Measurements from ENCODE around the gene TUBGCP3.

TUBGCP3 gene

GRCh38 chr13:112617754-112618375 is 29.9 kb upstream of the TUBGCP3 start:
- DNase-seq (ENCODE audit: low spot score), result no peak

DNA sequence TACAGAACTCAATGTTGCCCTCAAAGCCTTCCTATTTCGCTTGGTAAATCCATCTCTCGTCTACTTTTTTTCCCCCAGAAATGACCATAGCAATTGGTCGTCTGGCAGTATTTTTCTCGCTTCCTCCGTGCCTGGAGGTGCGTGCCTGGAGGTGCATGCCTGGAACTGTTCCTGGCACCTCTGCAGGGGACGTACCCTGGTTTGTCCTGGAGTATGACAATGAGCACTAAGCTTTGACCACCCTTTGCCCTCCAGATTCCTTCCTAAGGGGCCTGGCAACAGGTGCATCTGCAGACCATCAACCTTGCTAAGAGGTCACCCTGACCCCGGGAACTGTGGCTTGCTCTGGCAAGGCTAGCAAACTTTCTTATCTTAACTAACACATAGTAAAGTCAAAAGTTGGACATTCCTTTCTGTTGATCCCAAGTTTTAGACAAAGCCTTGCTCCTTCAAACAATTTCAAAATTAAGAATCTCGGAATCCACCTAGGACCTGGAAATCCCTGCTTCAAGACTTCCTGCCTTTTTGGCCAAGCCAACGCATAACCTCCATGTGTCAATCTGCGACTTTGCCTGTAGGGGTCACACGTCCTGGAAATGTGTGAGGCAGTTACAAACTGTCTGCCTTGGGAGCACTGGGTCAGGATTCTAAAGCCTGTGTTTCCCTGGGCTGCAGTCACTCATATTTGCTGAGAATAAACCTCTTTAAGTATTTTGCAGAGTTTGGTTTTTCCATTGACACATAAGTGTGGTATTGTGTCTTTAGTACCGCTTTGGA is 28.8 kb upstream of the TUBGCP3 start:
- peak; percentile 23 for DNase-seq (ENCODE audit: low spot score)

- DNase-seq (ENCODE audit: low spot score), result no peak
Measured at GRCh38 chr13:112615391-112615790, 27.4 kb upstream of the TUBGCP3 start.

- no peak for DNase-seq (ENCODE audit: low spot score)
Measured at GRCh38 chr13:112614835-112615234, 26.9 kb upstream of the TUBGCP3 start.

DNA sequence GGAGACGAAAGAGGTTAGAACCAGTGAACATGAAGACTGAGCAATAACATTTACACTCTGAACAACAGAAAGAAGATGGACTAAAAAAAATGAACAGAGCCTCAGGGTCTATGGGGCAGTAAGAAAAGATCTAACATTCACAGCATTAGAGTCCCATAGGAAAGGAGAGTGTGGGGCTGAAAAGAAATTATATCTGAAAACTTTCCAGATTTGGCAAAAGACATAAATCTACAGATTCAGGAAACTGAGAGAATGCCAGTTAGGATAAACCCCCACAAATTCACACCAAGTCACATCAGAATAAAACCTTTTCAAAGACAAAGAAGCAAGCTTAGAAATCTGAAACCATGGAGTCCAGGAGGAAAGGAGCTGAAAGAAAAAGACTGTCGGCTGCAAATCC is 20.3 kb upstream of the TUBGCP3 start:
- no peak for DNase-seq (ENCODE audit: low spot score)

DNA sequence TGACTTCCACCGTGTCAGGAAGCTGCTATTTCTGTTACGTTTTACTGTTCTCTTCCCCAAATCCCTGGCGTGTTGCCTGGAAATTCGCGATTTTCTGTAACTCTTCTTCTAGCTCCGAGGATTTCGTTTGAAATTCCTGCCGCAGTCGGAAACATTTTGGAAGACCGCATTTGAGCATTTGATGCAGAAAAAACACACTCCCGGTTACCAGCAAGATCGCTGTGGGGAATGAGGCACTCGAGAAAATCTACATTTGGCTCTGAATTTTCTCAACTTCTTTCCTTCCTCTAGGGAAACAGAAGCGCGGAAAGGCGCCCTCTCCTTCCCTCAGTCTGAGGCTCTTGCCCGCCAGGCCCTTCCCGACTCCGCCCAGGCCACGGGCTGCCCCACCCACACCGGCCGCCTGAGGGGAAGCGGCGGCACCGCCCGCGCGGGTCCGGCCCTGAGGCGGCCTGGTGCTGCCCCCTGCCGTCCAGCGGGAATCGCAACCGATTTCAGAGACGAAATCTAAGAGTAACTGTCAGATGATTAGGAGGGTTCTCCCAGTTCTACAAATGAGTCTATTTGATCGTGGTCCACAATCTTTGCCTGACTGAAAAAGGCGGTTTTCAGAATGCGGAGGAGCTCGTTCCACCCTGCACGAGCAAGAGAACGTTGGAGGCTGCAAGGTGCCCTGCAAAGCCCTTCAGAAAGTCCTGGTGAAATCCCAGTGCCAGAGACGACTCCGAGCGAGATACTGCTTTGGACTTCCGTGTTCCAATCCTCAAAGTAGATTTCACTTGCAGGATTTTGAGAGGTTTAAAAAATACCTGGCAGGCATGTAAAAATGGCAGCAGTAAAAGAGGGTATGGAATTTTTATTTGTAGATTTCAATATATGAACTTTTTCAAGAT is 18.4 kb upstream of the TUBGCP3 start:
- peak; percentile 89 for DNase-seq (ENCODE audit: low spot score)

- DNase-seq (ENCODE audit: low spot score), result no peak
Measured at GRCh38 chr13:112605531-112605990, 17.6 kb upstream of the TUBGCP3 start.

GRCh38 chr13:112603641-112604225 is 15.8 kb upstream of the TUBGCP3 start:
- no peak for DNase-seq (ENCODE audit: low spot score)

- no peak for DNase-seq (ENCODE audit: low spot score)
Measured at GRCh38 chr13:112602189-112602588, 14.2 kb upstream of the TUBGCP3 start.

DNA sequence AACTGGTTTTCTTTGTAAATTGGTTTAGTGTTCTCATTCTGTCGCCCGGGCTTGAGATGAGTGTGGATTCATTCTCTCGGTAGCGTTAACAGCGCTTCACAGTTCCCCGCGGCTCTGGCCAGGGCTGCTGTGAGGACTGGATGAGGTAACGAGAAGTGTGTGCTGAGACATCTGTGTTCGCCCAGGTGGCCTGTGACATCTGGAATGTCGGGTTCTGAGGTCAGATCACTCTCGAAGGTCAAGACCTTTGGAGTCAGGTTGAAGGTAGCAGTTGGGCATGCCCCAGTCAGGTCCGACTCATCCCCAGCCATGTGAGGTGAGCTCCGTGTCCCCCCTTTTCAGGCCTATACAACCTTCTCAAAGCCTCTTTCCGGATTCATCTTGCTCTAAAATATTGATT is 13.4 kb upstream of the TUBGCP3 start:
- DNase-seq (ENCODE audit: low spot score), result no peak

DNA sequence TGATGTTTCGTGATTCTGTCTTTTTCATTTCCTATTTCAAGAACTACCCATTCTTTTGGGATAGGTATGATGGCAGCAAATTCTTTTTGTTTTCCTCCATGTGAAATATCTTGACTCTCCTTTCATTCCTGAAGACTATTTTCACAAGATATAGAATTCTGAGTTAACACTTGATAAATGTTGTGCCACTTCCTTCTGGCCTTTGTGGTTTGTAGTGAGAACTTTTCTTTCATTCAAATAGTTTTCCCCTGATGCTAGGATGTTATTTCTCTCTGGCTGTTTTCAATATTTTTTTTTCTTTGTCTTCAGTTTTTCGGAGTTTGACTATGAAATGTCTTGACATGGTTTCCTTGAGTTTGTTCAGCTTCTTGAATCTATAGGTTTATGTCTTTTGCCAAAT is 8.3 kb upstream of the TUBGCP3 start:
- DNase-seq (ENCODE audit: low spot score), result no peak

- DNase-seq (ENCODE audit: low spot score), result no peak
Measured at GRCh38 chr13:112592647-112593046, 4.7 kb upstream of the TUBGCP3 start.

DNA sequence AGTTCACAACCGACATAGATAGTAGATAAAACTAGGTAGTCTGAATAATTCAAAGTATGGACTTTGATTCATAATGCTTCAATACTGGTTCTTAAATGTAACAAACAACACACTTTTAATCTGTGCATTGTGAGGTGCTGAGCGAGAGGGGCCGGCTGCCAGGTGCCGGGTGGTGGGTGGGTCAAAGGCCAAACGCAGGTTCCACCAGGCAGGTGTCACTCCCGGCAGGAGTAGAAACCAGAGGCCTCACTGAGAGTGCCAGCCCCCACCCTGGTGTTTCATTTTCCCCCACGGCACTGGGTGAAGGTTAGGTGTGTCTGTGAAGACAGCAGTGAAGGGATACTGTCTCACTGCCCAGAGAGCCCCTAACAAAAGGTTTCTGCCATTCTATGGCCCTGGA is 4.2 kb upstream of the TUBGCP3 start:
- no peak for DNase-seq (ENCODE audit: low spot score)

DNA sequence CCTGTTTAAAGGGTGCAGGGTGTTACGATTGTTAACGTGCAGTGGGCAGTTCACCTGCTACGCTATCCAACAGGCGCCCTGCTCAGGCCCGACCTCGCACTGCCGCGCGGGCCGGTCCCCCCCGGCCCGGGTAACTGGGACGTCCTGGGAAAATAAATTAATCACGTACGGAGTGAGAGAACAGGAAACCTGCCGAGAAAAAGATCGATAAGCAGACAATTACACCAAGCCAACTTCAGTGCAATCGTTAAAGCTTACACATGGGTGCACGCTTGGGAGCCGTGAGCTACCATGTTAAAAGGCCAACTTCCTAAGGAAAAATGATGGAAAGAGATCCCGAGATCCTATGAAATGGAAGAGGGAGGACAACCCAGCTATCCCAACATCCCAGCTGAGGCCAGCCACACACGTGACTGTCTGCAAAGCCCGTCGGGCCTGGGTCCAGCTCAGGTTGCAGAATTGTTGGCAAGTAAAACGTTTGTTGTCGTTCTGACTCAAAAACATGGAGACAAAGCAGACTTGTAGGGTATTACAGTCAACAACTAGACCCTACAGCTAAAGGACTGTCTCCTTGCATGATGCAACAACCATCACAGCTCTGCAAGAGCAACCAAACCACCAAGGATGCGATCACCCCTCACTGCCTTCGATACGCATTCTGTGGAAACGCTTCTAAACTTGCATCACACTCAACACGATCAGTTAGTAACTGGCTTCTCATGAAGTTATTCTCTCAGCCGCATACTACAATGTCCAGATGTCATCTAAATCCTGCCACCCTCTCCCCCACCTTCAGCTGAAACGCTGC is 741 bp upstream of the TUBGCP3 start:
- DNase-seq (ENCODE audit: low spot score), result no peak

DNA sequence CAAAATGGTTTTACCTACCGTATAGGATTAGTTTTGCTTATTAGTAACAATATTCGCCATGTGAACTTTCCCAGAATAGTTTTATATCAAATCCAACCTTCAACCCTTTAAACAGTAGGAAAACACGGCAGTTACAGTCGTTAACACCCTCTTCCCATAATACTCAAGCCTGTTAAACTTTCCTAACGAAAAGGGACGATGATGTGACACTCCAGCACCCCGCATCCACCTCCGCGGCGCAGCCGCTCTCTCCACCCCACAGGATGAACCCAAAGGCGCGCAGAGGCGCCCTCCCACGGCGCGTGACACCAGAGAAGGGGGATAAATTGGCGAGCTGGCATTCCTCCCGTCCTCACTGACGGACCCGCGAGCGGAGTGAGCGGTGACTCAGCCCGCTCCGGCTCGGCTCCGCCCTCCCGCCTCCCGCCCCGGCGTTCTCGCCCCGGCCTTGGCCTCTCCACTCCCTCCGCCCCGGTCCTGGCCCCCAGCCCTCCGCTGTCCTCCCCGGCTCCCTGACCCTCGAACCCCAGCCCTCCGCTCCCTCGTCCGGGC is 665 bp downstream of the TUBGCP3 start:
- DNase-seq (ENCODE audit: low spot score), result peak; percentile 87

- DNase-seq (ENCODE audit: low spot score), result no peak
Measured at GRCh38 chr13:112586334-112586960, 1.5 kb downstream of the TUBGCP3 start.

DNA sequence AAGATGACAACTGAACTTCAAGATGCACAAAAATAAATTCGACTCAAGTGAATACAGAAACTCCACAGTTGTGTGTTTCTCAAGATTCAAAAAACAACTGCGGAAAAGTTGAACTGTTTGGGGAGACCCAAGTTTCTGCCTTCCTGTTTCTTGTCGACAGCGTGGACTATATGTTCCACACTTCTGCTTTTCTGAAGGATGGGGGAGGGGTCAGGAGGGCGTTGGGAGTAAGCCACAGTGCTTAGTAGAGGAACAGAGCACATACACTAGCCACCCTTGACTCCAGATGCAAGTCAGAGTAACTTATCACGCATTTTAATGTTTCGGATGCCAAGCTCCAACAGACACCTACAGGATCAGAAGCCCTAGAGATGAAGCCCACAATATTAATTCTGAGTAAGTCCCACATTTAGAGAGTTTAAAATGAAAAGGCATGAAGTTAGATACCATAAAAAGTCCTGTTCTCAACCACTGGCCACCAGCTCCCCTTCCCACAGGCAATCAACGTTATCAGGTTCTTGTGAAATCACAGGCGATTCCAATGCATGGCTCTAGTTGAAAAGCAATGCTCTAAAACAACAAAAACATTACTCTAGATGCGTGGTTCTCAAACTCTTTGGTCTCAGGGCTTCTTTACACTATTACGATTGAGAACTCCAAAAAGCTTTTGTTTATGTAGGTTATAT is 4.2 kb downstream of the TUBGCP3 start:
- no peak for DNase-seq (ENCODE audit: low spot score)

- no peak for DNase-seq (ENCODE audit: low spot score)
Measured at GRCh38 chr13:112582263-112582662, 5.7 kb downstream of the TUBGCP3 start.

DNA sequence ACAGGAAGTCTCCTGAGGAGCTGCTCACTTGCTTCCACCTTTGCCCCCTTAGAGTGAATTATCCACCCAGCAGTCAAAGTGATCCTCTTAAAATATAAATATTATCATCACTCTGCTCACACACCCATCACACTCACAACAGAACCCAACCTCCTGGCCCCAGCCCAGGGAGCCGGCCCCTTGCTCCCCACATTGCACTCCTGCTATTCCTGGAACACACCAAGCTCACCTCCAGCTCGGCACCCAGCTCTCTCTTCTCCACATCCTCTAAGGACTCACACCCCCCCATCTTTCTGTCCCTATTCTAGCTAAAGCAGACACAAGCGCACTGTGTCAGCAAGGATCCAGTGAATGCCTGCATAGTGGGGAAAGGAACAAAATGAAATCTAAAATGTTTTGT is 7.0 kb downstream of the TUBGCP3 start:
- DNase-seq (ENCODE audit: low spot score), result no peak

DNA sequence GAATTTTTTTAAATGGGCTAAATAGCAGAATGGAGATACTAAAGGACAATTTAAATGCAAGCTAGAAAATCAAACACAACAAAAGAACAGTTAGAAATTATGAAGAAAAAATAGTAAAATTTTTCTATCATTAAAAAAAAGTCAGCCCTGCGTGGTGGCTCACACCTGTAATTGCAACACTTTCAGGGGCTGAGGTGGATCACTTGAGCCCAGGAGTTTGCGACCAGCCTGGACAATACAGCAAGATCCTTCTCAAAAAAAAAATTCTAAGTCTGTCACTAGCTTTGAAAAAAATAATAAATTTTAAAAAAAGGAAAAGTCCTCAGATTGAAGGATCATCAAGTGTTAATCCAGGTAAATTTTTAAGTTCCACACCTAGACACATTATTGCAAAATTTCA is 7.7 kb downstream of the TUBGCP3 start:
- no peak for DNase-seq (ENCODE audit: low spot score)
